HuH-7 (cell line): ENCODE results near the gene ARHGDIA.

Experiments used
- DNase-seq: peaks from one replicate; pipeline ENCODE4 v3.0.0; 2011; ENCODE audit warnings: low spot score

ARHGDIA gene

DNA sequence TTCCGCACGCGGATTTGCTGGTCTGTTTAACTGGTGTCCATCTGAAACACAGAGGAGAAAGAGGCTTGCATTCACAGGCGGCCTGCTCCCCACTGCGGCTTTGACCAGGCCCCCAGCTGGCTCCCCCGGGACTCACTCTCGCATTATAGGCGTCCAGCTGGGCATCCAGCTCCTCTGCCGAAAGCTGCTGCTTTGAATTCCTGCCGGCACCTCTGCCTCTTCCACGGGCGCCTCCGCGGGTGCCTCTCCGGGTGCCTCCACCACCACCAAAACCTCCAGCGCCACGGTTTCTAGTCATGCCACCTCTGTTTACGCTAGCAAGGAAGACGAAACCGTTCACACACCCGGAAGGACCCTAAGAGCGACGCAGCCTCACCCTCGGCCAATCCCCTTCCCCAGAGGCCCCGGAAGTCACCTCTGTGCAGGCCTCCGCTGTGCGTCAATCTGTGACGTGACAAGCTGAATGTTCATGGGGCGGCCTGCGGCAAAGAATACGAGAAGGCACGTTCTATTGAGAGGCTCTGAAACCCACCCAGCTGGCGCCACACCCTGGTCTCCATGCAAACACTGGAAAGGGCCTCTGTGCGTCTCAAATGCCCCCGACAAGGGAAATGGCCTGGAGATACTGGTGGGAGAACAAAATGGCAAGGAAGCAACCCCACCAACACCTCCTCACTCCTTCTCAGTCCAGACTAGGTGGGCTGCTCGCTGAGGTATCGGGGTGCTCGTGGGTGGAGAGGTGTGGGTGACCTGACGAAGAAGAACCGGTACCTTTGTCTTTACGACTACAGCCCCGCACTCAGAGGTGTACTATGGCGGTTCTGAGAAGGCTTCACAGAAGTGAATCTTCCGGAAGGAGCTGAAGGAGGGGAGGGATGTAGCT, 17.2 kb upstream of the ARHGDIA start:
- DNase-seq = no peak

DNA sequence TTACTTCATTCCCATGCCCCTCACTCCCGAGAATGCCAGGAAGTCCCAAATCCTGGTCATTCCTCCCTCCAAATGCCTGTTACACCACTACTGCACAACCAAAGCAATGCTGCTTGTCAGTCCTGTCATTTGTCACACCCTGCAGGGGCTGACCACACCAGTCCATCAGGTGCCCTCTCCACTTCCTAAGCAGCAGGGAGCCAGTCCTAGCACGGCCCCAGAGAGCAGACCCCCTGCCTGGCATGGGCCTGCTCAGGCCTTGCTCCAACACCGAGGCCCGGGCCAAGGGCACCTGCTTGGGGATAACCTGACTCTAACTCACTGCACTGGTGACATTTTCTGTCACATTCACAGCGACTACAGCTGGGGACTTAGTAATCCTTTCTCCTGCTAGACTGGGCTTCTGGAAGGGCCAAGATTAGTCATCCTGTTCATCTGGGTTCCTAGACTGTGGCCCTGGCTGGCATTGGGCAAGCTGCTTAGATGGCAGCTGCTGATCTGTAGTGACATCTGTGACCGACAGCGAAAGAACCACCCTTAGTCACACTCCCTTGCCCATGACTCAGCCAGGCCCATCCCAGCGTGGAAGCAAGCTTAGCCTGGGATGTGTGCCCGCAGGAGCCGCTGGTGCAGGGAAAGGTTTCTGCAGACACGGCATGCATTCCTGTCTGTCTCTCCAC, 14.9 kb upstream of the ARHGDIA start:
- no peak for DNase-seq

DNA sequence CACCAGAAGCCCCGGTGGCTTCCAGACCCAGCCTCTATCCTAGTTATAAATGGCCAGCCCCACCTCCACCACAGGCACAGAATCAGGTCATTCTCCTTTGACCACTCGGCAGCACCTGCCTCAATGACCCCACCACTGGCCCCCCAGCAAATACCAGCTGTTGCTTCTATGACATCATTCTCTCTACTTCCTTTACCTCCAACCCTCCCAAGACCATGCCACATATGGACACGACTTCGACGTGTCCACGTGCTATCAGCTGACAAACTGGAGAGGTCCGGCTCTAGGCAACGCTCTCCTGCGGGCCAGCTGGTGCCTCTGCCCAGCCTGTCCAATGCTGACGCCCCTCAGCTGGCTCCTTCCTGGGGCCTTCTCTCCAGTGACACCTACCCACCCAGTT, 14.3 kb upstream of the ARHGDIA start:
- no peak for DNase-seq

DNA sequence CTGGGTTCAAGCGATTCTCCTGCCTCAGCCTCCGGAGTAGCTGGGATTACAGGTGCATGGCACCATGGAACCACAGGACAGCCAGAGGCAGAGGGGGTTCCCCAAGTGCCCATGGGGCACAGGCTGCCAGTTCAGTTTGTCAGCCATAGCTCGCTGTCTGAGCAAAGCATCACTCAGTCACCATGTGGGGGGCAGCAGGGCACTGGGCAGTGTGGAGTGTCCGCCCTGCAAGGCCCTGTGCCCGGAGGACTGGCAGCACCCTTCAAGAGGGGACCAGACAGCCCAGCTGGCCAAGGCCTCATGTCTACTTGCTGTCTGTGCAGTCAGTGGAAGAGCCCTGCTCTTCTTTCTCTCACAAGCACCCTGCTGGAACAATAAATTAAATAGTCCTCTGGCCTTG, 13.8 kb upstream of the ARHGDIA start:
- DNase-seq = no peak

DNA sequence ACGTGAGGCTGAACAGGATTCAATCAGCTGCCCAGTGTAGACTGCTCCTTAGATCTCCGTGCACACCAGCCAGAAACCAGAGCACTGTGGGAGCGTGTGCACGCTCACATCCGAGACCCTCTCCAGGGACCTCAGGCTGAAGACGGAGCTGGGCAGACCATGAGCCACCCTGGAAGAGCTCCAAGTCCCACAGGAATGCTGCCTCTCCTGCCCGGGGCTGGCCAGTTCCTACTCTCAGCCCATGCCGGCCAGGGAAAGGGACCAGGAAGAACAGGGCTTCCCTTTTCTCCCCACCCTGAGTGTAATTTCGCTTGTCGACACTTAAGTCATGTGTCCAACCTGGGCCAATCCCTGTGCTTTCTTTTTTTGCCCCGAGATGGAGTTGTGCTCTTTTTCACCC, 13.4 kb upstream of the ARHGDIA start:
- no peak for DNase-seq

DNA sequence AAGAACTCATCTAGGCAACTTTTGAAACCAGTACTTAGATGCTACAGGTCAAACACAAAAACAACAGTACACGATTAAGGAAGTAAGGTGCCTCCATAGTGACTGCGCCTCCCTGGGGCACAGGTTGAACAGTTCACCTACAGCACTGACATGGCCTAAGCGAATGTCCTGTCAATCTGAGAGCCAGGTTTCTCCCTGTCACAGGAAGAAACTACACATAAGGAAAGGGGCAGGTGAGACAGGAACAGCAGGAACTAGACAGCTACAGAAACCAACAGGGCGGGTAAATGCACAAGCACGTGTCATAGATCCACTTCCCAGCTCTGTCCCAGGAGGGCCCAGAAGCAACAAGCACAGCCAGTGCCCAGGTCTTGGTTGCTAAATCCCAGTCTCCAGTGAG, 8.0 kb upstream of the ARHGDIA start:
- no peak for DNase-seq

DNA sequence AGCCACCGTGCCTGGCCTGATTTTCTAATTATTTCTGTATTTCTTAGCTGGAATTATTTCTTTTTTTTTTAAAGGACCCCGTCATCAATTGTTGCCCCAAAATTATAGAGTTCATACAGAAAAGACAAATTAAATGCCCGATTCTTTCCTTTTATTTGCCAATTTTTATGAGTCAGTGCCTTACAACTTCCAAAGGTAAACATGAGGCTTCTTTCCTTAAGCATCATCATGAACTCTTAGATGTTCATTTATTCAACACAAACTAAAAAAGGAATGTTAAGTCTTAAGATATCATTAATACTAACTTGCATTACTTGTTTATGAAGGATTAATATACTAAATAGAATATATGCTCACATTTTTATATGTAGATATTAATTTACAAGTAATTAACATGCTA, 7.2 kb upstream of the ARHGDIA start:
- DNase-seq = no peak

DNA sequence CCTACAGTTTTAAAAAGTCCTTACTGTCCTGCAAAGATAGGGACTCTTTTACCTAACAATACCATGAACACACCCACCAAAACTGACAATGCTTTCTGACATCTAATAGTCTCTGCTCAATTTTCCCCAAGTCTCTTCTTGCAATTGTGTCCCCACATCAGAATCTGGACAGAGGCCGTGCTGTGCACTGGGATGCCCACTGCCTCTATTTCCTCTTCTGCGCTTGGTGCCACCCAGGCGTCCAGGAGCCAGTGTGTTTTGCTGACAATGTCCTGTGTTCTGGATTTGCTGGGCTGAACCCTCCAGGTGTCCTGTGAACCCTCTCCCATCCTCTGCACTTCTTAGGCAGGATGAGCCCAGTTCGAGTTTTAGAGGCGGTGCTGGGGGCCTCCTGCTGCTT, 6.4 kb upstream of the ARHGDIA start:
- DNase-seq = no peak

DNA sequence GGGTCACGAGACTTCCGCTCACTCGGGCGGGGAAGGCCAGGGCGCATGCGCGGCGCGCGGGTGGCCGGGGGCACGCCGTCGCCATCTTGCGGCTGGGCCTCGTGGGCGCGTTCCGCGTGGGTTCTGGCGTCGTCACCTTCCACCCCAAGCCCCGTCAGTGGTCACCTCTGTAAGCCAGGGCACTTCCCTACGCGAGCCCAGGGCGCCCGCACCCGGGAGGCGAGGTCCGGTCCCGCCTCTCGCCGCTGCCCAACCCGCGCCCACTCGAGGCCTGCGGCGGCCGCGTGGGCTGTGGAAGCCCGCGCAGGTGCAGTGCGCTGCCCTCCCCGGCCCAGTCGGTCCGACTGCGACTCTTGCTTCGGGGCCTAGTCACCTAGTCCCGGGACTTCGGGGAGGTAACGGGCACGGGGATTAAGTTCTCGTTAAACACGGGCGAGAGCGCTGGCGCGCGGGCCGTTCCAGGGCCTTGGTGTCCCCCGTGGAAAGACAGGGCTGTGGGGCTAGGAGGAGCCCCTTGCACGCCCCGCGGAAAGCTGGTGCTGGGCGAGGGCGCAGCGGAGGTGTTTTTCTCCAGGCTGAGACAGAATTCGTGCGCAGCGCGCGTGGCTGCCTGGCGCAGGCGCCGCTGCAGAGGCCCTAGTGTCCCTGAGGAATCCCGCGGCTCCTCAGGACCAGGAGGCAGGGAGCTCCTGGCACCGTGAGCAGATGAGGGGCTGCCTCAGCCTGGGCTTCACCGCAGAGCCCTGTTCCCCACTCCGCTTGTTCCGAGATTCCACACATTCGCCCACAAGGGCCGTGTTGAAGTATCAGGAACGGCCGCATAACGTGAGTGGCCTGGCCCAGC, 472 bp upstream of the ARHGDIA start:
- peak; percentile 98 for DNase-seq

DNA sequence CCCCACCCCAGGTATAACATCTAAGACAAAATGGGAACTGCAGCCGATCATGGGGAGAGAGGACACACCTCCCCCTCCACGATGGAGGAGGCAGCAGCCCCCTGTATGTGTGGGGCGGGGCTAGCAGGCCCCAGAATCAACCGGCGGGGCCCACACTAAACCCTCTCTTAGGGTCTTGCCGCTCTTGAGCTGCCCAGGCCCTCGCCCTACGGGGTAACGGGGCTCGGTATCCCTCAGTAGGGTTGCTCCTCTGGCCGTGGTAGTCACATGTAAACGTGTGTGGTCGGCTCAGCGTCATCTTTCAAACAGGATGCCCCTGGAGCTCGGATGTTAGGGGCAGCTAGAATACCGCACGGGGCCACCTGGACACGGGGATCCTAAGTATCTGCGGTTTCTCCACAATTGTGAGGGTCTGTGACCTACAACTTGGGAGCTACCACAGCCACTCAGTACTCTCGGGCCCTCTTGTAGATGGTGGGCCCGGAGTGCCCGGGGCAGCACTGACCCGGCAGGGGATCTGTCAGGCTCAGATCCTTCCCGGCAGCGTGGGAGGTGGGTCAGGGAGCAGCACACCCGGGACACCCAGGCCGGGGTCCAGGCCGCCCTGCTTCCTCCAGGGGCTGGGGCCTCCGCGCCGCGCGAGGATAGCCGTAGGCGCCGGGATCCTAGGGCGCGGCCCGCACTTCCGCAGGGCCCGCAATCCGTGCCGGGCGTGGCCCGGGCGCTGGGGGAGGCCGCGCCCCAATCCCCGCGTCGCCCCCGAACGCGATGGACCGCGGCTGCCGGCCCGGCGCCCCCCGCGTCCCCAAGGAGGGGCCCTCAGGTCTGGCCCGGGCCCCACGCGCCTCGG, 781 bp downstream of the ARHGDIA start:
- DNase-seq = no peak

DNA sequence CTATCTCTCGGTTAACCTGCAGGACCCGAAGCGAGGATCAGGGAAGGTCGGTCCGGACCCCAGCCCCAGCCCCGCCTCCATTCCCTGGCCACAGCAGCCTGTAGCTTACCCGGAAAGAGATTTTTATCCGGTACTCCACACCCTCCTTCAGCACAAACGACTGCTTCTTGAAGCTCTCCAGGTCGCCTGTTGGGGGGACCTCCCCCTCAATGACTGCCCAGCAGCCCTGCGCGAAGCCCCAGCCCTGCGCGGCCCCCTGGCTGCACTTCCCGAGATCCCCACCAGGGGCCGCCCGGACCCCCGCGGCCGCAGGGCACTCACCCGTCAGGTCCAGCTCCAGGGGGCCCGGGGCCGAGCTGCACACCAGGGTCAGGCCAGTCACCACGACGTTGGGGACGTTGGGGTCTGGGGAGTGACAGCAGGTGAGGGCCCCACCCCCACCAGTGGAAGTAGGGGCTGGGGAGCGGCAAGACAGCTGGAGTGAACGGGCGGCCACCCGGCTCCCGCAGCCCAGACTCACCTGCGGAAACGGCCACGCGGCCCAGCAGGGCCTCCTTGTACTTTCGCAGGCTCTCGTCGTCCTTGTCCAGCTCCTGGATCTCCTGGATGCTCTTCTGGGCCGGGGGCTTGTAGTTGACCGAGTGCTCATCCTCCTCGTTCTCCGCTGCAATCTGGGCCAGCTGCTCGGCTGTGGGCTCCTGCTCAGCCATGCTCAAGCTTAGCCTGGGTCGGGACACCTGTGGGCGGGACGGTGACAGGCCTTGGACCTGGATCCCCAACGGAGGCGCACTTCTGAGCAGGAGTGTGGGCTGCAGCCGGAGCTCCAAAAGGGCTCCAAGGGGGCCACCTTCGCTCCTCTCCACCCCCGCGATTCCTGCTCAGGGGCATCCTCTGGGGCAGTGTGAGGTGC, 1.7 kb downstream of the ARHGDIA start:
- peak; percentile 73 for DNase-seq

DNA sequence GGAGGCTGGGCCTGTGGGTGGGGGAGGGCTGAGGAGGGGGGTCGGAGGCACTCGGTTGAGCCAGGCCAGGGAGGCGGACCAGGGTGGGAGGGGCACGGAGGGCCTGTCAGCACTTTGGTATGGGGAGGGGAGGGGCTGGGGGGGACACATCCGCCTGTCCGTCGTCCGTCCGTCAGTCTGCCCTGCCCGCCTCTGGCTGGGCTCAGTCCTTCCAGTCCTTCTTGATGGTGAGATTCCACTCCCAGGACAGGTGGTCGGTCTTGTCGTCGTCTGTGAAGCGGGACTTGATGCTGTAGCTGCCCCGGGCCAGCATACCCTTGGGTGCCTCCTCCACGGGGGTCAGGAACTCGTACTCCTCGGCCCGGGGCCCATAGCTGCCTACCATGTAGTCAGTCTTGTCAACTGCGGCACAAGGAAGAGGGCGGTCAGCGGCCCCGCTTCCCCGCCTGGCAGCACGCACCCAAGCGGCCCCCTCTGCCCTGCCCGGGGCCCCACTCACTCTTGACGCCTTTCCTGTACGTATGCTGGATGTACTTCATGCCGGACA, 2.4 kb downstream of the ARHGDIA start:
- DNase-seq = no peak

DNA sequence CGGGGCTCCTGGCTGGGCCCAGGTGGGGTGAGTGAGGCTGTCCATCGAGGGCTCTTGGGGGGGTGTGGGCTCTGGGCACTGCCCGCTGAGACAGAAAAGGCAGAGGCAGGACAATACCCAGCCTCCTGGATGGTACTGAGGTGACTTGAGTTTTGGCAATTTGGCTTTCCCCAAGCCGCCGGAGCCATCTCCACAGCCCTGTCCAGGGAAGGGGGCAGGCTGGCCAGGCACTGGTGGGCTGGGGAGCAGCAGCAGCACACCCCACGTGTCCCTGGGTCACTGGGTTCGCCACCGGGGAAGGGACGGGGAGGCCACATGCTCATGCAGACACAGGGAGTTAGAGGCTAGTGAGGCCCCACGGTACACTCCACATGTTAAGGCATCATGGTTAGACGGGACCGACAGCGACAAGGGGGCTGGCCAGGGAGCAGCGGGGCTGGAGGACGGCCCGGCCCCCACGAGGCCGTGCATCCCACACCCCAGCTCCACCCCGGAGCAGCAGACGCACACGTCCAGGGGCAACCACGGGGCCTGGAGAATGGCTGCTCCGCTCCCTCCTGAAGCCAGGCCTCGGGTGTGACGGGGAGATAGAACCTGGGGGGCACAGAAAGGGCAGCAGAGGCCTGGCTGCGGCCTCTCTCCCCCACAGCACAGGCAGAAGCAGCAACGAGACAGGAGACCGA, 3.0 kb downstream of the ARHGDIA start:
- DNase-seq = no peak

DNA sequence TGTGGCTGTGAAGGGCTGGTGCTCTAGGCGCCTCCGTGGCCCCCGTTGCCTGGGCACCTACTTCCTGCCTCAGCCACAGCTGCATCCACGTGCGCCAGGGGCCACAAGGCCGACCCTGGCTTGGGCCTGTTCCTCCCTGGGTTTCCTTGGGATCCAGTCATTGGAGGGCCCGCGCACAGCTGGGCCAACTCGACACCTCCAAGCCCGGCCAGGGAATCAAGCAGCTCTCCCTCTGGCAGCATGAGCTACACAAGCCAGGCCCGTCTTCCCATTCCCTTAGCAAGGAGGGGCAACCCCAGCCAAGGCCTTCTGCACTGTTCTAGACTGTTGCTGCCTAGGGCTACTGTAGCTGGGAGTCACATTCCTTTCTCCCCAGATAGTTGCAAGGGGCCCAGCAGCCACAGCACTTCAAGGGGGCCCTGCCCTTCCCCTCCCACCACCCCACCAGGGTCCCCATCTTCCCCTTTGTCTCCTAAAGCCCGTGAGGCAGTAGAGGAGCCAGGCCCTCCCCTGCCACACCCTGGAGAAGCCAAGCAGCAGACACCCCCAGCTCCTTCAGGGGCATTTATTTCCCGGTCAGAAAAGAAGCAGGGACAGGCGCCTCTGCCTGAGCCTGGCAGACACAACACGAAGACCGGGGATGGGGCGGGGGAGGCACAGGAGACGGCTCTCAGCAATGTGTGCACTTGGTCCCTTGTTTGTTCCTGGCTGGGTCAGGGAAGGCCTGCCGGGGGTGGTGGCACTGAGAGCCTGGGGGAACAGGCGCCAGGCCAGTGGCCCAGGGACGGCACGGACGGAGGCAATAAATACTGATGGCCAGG, 3.8 kb downstream of the ARHGDIA start:
- no peak for DNase-seq

DNA sequence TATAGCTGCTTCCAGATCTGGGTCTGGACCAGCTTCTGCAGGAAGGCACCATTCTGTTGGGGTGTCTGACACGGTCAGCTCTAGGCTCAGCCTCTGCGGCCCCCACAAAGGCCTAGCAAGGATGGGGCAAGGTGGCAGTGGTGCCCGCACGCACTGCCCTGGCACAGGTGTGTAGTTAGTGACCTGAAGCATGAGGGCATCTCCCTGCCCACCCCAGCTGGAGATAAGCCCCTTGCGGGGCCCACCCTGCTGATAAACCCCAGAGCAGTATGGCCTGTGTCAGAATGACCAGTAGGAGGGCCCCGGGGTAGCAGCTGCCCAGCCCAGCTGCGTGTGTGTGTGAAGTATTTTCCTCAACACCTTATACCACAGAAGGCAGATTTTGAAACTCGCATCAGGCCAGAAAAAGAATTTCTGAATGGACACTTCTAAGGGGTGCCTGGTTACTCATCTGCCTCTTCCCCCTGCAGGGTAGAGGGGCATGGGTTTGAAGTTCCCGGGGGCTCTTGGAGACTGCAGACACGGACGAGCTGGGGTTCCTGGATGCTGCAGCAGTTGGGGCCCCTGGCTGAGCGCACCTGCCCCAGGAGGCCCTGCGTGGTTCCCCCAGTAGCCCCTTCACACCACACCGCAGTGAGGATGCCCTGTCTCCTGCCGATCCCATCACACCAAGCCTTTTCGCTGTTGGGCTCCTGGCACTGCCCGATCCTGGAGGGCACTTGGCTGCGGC, 4.5 kb downstream of the ARHGDIA start:
- no peak for DNase-seq

DNA sequence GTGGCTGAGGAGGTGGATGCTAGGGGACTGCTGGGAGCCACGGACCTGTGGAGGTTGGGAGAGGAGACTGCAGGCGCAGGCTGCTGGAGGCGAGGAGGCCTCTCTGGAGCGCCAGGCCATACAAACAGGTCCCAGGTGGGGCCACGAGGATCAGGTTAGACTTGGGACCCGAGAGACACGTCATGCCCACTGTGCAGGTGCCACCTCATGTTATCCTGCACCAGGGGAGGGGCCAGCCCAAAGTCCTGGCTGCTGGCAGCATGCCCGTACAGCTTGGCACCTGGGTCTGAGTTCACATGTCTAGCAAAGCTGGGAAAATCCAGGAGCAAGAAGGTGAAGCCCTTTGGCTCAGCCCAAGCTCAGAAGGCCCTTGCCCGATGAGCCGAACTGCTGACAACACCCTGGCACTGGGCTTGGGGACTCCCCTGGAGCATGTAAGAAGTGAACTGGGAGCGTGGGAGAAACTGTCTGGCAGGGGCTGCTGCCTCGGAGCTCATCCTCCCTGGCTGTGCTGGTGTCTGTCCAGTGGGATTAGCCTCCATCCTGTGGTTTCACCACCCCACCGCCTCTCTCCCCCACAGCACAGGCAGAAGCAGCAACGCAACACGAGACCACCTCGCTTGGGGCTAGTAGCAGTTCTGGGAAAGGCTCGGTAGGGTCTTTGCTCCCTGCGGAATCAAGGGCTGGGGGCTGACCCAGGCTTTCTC, 5.3 kb downstream of the ARHGDIA start:
- no peak for DNase-seq

DNA sequence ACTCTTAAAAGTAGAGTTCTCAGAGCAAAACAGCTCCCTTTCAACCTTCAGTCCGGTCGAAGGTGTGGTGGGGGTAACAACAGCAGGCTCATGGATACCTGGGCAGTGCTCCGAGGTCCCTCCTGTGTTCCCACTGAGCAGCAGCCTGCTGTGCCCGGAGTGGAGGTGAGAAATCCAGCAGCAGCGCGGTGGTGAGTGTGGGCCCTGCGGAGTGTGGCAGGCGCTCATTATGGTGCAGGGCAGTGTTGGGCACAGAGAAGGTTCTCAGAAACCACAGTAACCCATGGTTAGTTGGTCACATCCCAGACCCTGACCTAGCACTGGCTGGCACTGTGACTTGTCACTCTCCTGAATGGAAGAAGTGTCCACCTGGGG, 5.8 kb downstream of the ARHGDIA start:
- no peak for DNase-seq
